Activated CD4-positive, alpha-beta T cell treated with anti-CD3 and anti-CD28 coated beads for 48 hours (primary cell): ENCODE results near the gene MPHOSPH8.

Experiments used
- DNase-seq: peaks from one replicate; pipeline ENCODE4 v3.0.0-alpha.2; 2020

The MPHOSPH8 gene

GRCh38 chr13:19633479-19634255, at the start of gene MPHOSPH8:
MPHOSPH8 (plus strand) TSS chr13:19633659; CDS start chr13:19633749, 90 bp downstream.
- DNase-seq = peak; percentile 95

- DNase-seq = peak; percentile 87
These were observed 46.4 kb upstream of the MPHOSPH8 start for GRCh38 chr13:19586904-19587634.

- peak; percentile 36 for DNase-seq
These were observed 45.7 kb upstream of the MPHOSPH8 start for GRCh38 chr13:19587635-19588300.

GRCh38 chr13:19589312-19589711, 44.1 kb upstream of the MPHOSPH8 start:
- DNase-seq = no peak

GRCh38 chr13:19590423-19590822, 43.0 kb upstream of the MPHOSPH8 start:
- DNase-seq = no peak

- no peak for DNase-seq
These were observed 41.6 kb upstream of the MPHOSPH8 start for GRCh38 chr13:19591864-19592263.

- DNase-seq = no peak
These were observed 40.7 kb upstream of the MPHOSPH8 start for GRCh38 chr13:19592657-19593180.

GRCh38 chr13:19596086-19596485, 37.4 kb upstream of the MPHOSPH8 start:
- no peak for DNase-seq

- no peak for DNase-seq
These were observed 36.5 kb upstream of the MPHOSPH8 start for GRCh38 chr13:19596960-19597361.

- no peak for DNase-seq
These were observed 35.9 kb upstream of the MPHOSPH8 start for GRCh38 chr13:19597523-19597922.

GRCh38 chr13:19601749-19602725, 31.4 kb upstream of the MPHOSPH8 start:
- peak; percentile 56 for DNase-seq

GRCh38 chr13:19604306-19604705, 29.2 kb upstream of the MPHOSPH8 start:
- no peak for DNase-seq

- DNase-seq = no peak
These were observed 28.1 kb upstream of the MPHOSPH8 start for GRCh38 chr13:19605161-19605955.

GRCh38 chr13:19606152-19606551, 27.3 kb upstream of the MPHOSPH8 start:
- no peak for DNase-seq

GRCh38 chr13:19606737-19607136, 26.7 kb upstream of the MPHOSPH8 start:
- no peak for DNase-seq

- no peak for DNase-seq
These were observed 25.9 kb upstream of the MPHOSPH8 start for GRCh38 chr13:19607523-19608078.

- peak; percentile 31 for DNase-seq
These were observed 14.5 kb upstream of the MPHOSPH8 start for GRCh38 chr13:19618977-19619376.

GRCh38 chr13:19622193-19622592, 11.3 kb upstream of the MPHOSPH8 start:
- DNase-seq = no peak

GRCh38 chr13:19624265-19624664, 9.2 kb upstream of the MPHOSPH8 start:
- no peak for DNase-seq

GRCh38 chr13:19632915-19633478, 462 bp upstream of the MPHOSPH8 start:
- DNase-seq = no peak
